ENCODE data around the gene ZRANB2.
A peak's percentile ranks its signal among the peaks of the same experiment; 100 is the strongest.

ZRANB2 gene

GRCh38 chr1:71068325-71069240, 12.3 kb downstream of the ZRANB2 start:
- DNase-seq: no peak

GRCh38 chr1:71054791-71055190, 26.0 kb downstream of the ZRANB2 start:
- no peak for DNase-seq

- no peak for DNase-seq
Measured at GRCh38 chr1:71054281-71054731, 26.5 kb downstream of the ZRANB2 start.

GRCh38 chr1:71053758-71054157, 27.1 kb downstream of the ZRANB2 start:
- no peak for DNase-seq

- DNase-seq: no peak
Measured at GRCh38 chr1:71053146-71053545, 27.7 kb downstream of the ZRANB2 start.

GRCh38 chr1:71049951-71050598, 30.8 kb downstream of the ZRANB2 start:
- DNase-seq: peak; percentile 58

GRCh38 chr1:71047635-71048607, 32.9 kb downstream of the ZRANB2 start, which contains the start of gene PTGER3:
Gene PTGER3, minus strand, starts transcription at chr1:71047816. Its CDS starts 239 bp downstream, at chr1:71047577.
- DNase-seq: no peak

GRCh38 chr1:71046891-71047634, 33.8 kb downstream of the ZRANB2 start:
- DNase-seq: no peak

GRCh38 chr1:71045463-71046028, 35.3 kb downstream of the ZRANB2 start:
- DNase-seq: no peak

GRCh38 chr1:71044833-71045232, 36.0 kb downstream of the ZRANB2 start:
- DNase-seq: no peak

GRCh38 chr1:71043065-71043464, 37.8 kb downstream of the ZRANB2 start:
- no peak for DNase-seq

GRCh38 chr1:71041806-71042205, 39.0 kb downstream of the ZRANB2 start:
- DNase-seq: no peak

GRCh38 chr1:71039661-71040262, 41.1 kb downstream of the ZRANB2 start:
- DNase-seq: no peak

GRCh38 chr1:71038942-71039341, 41.9 kb downstream of the ZRANB2 start:
- no peak for DNase-seq

GRCh38 chr1:71037829-71038620, 42.8 kb downstream of the ZRANB2 start:
- DNase-seq: no peak

GRCh38 chr1:71037066-71037465, 43.8 kb downstream of the ZRANB2 start:
- DNase-seq: no peak

GRCh38 chr1:71033136-71033535, 47.7 kb downstream of the ZRANB2 start:
- no peak for DNase-seq

- no peak for DNase-seq
Measured at GRCh38 chr1:71031426-71031825, 49.4 kb downstream of the ZRANB2 start.

- DNase-seq: no peak
Measured at GRCh38 chr1:71030026-71030425, 50.8 kb downstream of the ZRANB2 start.

- DNase-seq: no peak
Measured at GRCh38 chr1:71028981-71029380, 51.9 kb downstream of the ZRANB2 start.
